ENCODE results near the gene FGF18.
A peak's percentile ranks its signal among the peaks of the same experiment; 100 is the strongest.

The FGF18 gene

GRCh38 chr5:171451421-171451820 lies 32.0 kb downstream of the FGF18 start:
- Histone ChIP-seq H3K4me1 (peaks cover 0 to 9% (median 0%) of the 10 kb centered on the region in 10 experiments; a peak in 2 of 20 replicates), H3K4me2 (peak overlapping the region in 7 of 11 experiments; percentile 34 to 61 (median 48); a peak in 15 of 22 replicates), H4K20me1 (no peaks in the 10 kb centered on the region), H3K27me3 (peaks cover 0 to 34% (median 22%) of the 10 kb centered on the region in 11 experiments; a peak in 18 of 22 replicates), H3K27ac (peak overlapping the region in 1 of 11 experiments; percentile 22; a peak in 1 of 22 replicates), H3K9ac (peak overlapping the region in 2 of 11 experiments; percentile 15 to 42; a peak in 2 of 22 replicates), H3K4me3 (peak overlapping the region in 3 of 10 experiments; percentile 13 to 38 (median 33); a peak in 2 of 20 replicates), H3K9me3 (replicated peaks in 1 of 11) (no peaks in the 10 kb centered on the region), H3K36me3 (no peaks in the 10 kb centered on the region)
- TF ChIP-seq Cebpa-rat (IDR thresholded peaks at IDR 0.05): no peak

GRCh38 chr5:171453056-171453725 lies 33.7 kb downstream of the FGF18 start:
- Histone ChIP-seq H4K20me1 (no peaks in the 10 kb centered on the region), H3K9ac (no peak overlapping the region), H3K27ac (no peak overlapping the region), H3K27me3 (peaks cover 0 to 34% (median 22%) of the 10 kb centered on the region in 11 experiments; a peak in 18 of 22 replicates), H3K36me3 (no peaks in the 10 kb centered on the region), H3K4me1 (peaks cover 0 to 6% (median 0%) of the 10 kb centered on the region in 10 experiments; a peak in 5 of 20 replicates), H3K9me3 (replicated peaks in 1 of 11) (no peaks in the 10 kb centered on the region), H3K4me3 (no peak overlapping the region), H3K4me2 (no peak overlapping the region)
- TF ChIP-seq Cebpa-rat (IDR thresholded peaks at IDR 0.05): no peak

GRCh38 chr5:171453988-171454387 lies 34.5 kb downstream of the FGF18 start:
- Histone ChIP-seq H4K20me1 (no peaks in the 10 kb centered on the region), H3K9me3 (replicated peaks in 1 of 11) (no peaks in the 10 kb centered on the region), H3K4me1 (peaks cover 0 to 6% (median 0%) of the 10 kb centered on the region in 10 experiments; a peak in 5 of 20 replicates), H3K36me3 (no peaks in the 10 kb centered on the region), H3K27ac (no peak overlapping the region), H3K9ac (no peak overlapping the region), H3K4me2 (no peak overlapping the region), H3K27me3 (peaks cover 0 to 34% (median 22%) of the 10 kb centered on the region in 11 experiments; a peak in 18 of 22 replicates), H3K4me3 (no peak overlapping the region)
- no peak for TF ChIP-seq Cebpa-rat (IDR thresholded peaks at IDR 0.05)

- H3K4me3 ChIP-seq: no peak overlapping the region
- no peak for TF ChIP-seq Cebpa-rat (IDR thresholded peaks at IDR 0.05)
- H3K27ac ChIP-seq: no peak overlapping the region
Observed at GRCh38 chr5:171454549-171454948, 35.1 kb downstream of the FGF18 start.

GRCh38 chr5:171455522-171455921 lies 36.1 kb downstream of the FGF18 start:
- Histone ChIP-seq H3K4me1 (peaks cover 0 to 6% (median 0%) of the 10 kb centered on the region in 10 experiments; a peak in 5 of 20 replicates), H3K9ac (no peak overlapping the region), H3K4me3 (no peak overlapping the region), H3K9me3 (replicated peaks in 1 of 11) (no peaks in the 10 kb centered on the region), H4K20me1 (no peaks in the 10 kb centered on the region), H3K4me2 (no peak overlapping the region), H3K27ac (no peak overlapping the region), H3K27me3 (peaks cover 0 to 21% (median 16%) of the 10 kb centered on the region in 11 experiments; a peak in 18 of 22 replicates), H3K36me3 (no peaks in the 10 kb centered on the region)
- TF ChIP-seq Cebpa-rat (IDR thresholded peaks at IDR 0.05): no peak

More at GRCh38 chr5:171454549-171454948, 35.1 kb downstream of the FGF18 start:
- Histone ChIP-seq H3K27me3 (peaks cover 0 to 31% (median 22%) of the 10 kb centered on the region in 11 experiments; a peak in 18 of 22 replicates), H4K20me1 (no peaks in the 10 kb centered on the region), H3K36me3 (no peaks in the 10 kb centered on the region), H3K9ac (no peak overlapping the region), H3K4me1 (peaks cover 0 to 6% (median 0%) of the 10 kb centered on the region in 10 experiments; a peak in 5 of 20 replicates), H3K4me2 (no peak overlapping the region), H3K9me3 (replicated peaks in 1 of 11) (no peaks in the 10 kb centered on the region)

- no peak for TF ChIP-seq Cebpa-rat (IDR thresholded peaks at IDR 0.05)
- Histone ChIP-seq H3K9ac (no peak overlapping the region), H3K4me2 (no peak overlapping the region; a peak in 1 of 22 replicates), H3K36me3 (no peaks in the 10 kb centered on the region), H3K27ac (no peak overlapping the region), H3K27me3 (peaks cover 0 to 2% (median 0%) of the 10 kb centered on the region in 11 experiments; a peak in 4 of 22 replicates), H3K4me1 (peaks cover 0 to 6% (median 0%) of the 10 kb centered on the region in 10 experiments; a peak in 5 of 20 replicates), H3K4me3 (no peak overlapping the region), H3K9me3 (replicated peaks in 1 of 11) (no peaks in the 10 kb centered on the region), H4K20me1 (no peaks in the 10 kb centered on the region)
Observed at GRCh38 chr5:171457208-171457981, 37.9 kb downstream of the FGF18 start.

- no peaks in the 10 kb centered on the region for H3K27me3 ChIP-seq
Observed at GRCh38 chr5:171459839-171460238, 40.4 kb downstream of the FGF18 start.

GRCh38 chr5:171462136-171462927 lies 42.9 kb downstream of the FGF18 start:
- Histone ChIP-seq H3K4me1 (no peaks in the 10 kb centered on the region), H3K27ac (no peak overlapping the region), H4K20me1 (no peaks in the 10 kb centered on the region; a peak in 1 of 22 replicates), H3K36me3 (no peaks in the 10 kb centered on the region), H3K27me3 (no peaks in the 10 kb centered on the region), H3K4me2 (no peak overlapping the region), H3K9ac (no peak overlapping the region), H3K9me3 (replicated peaks in 1 of 11) (no peaks in the 10 kb centered on the region), H3K4me3 (no peak overlapping the region)
- no peak for TF ChIP-seq Cebpa-rat (IDR thresholded peaks at IDR 0.05)

More at GRCh38 chr5:171459839-171460238, 40.4 kb downstream of the FGF18 start:
- Histone ChIP-seq H3K9ac (no peak overlapping the region), H4K20me1 (no peaks in the 10 kb centered on the region; a peak in 1 of 22 replicates), H3K36me3 (no peaks in the 10 kb centered on the region), H3K9me3 (replicated peaks in 1 of 11) (no peaks in the 10 kb centered on the region), H3K4me2 (no peak overlapping the region), H3K27ac (no peak overlapping the region), H3K4me1 (peaks cover 0 to 6% (median 0%) of the 10 kb centered on the region in 10 experiments; a peak in 5 of 20 replicates), H3K4me3 (no peak overlapping the region)
- TF ChIP-seq Cebpa-rat (IDR thresholded peaks at IDR 0.05): no peak
